ENCODE measurements around the gene TMEM127. TPM values are rescaled to one million over a fixed set of nuclear protein-coding genes. Genes with fewer than 3 reads are reported as not detected.

TMEM127 gene
- total RNA-seq, 1 experiment from 2014 or later = 25.3 TPM

DNA sequence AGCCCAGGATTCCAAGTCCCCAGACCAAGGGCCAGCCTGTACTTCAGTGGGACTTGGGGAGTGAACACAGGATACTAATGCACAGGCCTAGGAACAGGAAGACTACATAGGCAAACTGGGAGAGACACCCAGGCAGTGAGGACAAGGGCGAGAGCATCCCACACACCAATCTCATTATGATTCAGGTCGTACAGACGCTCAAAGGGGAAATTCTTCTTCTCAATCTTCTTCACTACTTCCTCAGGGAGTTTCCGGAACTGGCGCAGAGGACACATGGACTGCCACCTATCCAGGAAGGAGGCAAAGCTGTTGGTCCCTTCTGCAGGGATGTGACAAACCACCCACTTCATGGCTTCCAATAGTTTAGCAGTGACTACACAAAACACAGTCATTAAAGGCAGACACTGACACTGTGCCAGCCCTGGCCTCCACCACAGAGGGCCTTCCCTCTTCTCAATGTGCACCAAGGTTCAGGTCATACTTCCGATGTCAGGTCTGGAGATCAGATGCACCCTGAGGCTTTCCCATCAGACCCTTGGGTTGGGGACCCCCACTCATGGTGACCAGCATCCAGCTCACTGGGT is 21.6 kb upstream of the TMEM127 start:
- Histone ChIP-seq H3K9me2 (ENCODE audit: insufficient read depth) (no peaks in the 10 kb centered on the region), H3K4me2 (ENCODE audit: low read length) (no peak overlapping the region), H3K9ac (ENCODE audit: low read length) (no peak overlapping the region), H3K27ac (ENCODE audit: low read depth, low read length) (no peak overlapping the region), H3K9me3 (ENCODE audit: control insufficient read depth in 1 of 2, insufficient read depth in 1 of 2, low read depth in 1 of 2, low read length in 2 of 2) (no peaks in the 10 kb centered on the region), H2AFZ (ENCODE audit: low read depth, low read length, poor library complexity, severe bottlenecking) (no peak overlapping the region), H3K4me3 (replicated peaks in 1 of 2; ENCODE audit: low read depth in 1 of 2, low read length in 2 of 2) (no peak overlapping the region), H4K20me1 (ENCODE audit: insufficient read depth) (no peaks in the 10 kb centered on the region), H3K4me1 (ENCODE audit: control insufficient read depth in 1 of 2, insufficient read depth in 2 of 2, low read length in 2 of 2) (no peaks in the 10 kb centered on the region), H3K27me3 (ENCODE audit: insufficient read depth, low read length) (no peaks in the 10 kb centered on the region), H3K36me3 (ENCODE audit: control insufficient read depth in 1 of 2, insufficient read depth in 2 of 2, low read length in 2 of 2) (peaks cover 92 to 94% of the 10 kb centered on the region in 2 experiments), H3K79me2 (ENCODE audit: insufficient read depth, low read length) (no peaks in the 10 kb centered on the region)
- intact Hi-C loops (cut with micrococcal nuclease) = no loop called here
- TF ChIP-seq, protein P1, sequence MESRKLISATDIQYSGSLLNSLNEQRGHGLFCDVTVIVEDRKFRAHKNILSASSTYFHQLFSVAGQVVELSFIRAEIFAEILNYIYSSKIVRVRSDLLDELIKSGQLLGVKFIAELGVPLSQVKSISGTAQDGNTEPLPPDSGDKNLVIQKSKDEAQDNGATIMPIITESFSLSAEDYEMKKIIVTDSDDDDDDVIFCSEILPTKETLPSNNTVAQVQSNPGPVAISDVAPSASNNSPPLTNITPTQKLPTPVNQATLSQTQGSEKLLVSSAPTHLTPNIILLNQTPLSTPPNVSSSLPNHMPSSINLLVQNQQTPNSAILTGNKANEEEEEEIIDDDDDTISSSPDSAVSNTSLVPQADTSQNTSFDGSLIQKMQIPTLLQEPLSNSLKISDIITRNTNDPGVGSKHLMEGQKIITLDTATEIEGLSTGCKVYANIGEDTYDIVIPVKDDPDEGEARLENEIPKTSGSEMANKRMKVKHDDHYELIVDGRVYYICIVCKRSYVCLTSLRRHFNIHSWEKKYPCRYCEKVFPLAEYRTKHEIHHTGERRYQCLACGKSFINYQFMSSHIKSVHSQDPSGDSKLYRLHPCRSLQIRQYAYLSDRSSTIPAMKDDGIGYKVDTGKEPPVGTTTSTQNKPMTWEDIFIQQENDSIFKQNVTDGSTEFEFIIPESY (IDR thresholded peaks at IDR 0.05; ENCODE audit: extremely low read depth, insufficient replicate concordance, low read length) = no peak
- TF ChIP-seq ZFX (IDR thresholded peaks at IDR 0.05) (no peak), POLR2AphosphoS5 (IDR thresholded peaks at IDR 0.05; ENCODE audit: low read depth, low read length) (no peak), YY1 (IDR thresholded peaks at IDR 0.05; ENCODE audit: extremely low read depth, insufficient replicate concordance, low read depth, low read length) (no peak), CBX3 (IDR thresholded peaks at IDR 0.05; ENCODE audit: low read depth) (no peak), EZH2phosphoT487 (IDR thresholded peaks at IDR 0.05; ENCODE audit: borderline replicate concordance) (no peak), FOSL1 (IDR thresholded peaks at IDR 0.05; ENCODE audit: low read depth) (no peak), ELF1 (IDR thresholded peaks at IDR 0.05; ENCODE audit: borderline replicate concordance, low read depth) (no peak), POLR2A (IDR thresholded peaks at IDR 0.05; ENCODE audit: borderline replicate concordance, extremely low read depth, insufficient read depth, insufficient read length) (no peak), EGR1 (IDR thresholded peaks at IDR 0.05; ENCODE audit: low read depth) (no peak)
- TF ChIP-seq, protein P2, sequence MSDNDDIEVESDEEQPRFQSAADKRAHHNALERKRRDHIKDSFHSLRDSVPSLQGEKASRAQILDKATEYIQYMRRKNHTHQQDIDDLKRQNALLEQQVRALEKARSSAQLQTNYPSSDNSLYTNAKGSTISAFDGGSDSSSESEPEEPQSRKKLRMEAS (IDR thresholded peaks at IDR 0.05) = no peak
- TF ChIP-seq, protein P3, sequence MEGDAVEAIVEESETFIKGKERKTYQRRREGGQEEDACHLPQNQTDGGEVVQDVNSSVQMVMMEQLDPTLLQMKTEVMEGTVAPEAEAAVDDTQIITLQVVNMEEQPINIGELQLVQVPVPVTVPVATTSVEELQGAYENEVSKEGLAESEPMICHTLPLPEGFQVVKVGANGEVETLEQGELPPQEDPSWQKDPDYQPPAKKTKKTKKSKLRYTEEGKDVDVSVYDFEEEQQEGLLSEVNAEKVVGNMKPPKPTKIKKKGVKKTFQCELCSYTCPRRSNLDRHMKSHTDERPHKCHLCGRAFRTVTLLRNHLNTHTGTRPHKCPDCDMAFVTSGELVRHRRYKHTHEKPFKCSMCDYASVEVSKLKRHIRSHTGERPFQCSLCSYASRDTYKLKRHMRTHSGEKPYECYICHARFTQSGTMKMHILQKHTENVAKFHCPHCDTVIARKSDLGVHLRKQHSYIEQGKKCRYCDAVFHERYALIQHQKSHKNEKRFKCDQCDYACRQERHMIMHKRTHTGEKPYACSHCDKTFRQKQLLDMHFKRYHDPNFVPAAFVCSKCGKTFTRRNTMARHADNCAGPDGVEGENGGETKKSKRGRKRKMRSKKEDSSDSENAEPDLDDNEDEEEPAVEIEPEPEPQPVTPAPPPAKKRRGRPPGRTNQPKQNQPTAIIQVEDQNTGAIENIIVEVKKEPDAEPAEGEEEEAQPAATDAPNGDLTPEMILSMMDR (IDR thresholded peaks at IDR 0.05 in 2 of 3, conservative IDR thresholded peaks at IDR 0.05 in 1 of 3; ENCODE audit: borderline replicate concordance in 1 of 3, insufficient read depth in 1 of 3, low read depth in 2 of 3, low read length in 2 of 3) = no peak
- RAD21 ChIA-PET (ENCODE audit: low non-redundant PET in 1 of 2, low total read pairs in 2 of 2, uncharacterized antibody in 2 of 2, unreplicated experiment in 2 of 2) = no interaction called here
- DNase-seq (ENCODE audit: low read depth, low spot score) (no peak), ATAC-seq (no peak)
- CTCF ChIA-PET = no interaction called here
- POLR2A ChIA-PET = no interaction called here
- BruUV-seq (replicated peaks) = no TSS peak

All from HCT116 (cell line).